HL-60/S4 treated with retinoic acid at 250 ng/mL for 4 days and 3 days (cell line): ENCODE measurements around the gene CCDC88A.
"Not testable (repeated sequence)": the region's sequence is repeated elsewhere in the genome, so short reads cannot be mapped to it uniquely, and the experiment has no call there.

Experiments used
- in situ Hi-C: fragments of 300-500 bp; cut with MboI; formaldehyde crosslinking; loops from 2 replicates; pipeline ENCODE4 v1.7.0; 2022; ENCODE audit warnings: low sequenced_read_pairs

Gene CCDC88A

GRCh38 chr2:55311444-55311870, 108.2 kb downstream of the CCDC88A start:
- in situ Hi-C loops: no loop called here

- in situ Hi-C loops: no loop called here
These were observed 110.2 kb downstream of the CCDC88A start for GRCh38 chr2:55309446-55309845.

- in situ Hi-C loops: no loop called here
These were observed 117.4 kb downstream of the CCDC88A start for GRCh38 chr2:55302241-55302640.

- in situ Hi-C loops: no loop called here
These were observed 118.4 kb downstream of the CCDC88A start for GRCh38 chr2:55301277-55301676.

- in situ Hi-C loops: no loop called here
These were observed 123.3 kb downstream of the CCDC88A start for GRCh38 chr2:55296393-55296792.

- in situ Hi-C loops: no loop called here
These were observed 136.6 kb downstream of the CCDC88A start for GRCh38 chr2:55283083-55283482.

- in situ Hi-C loops: no loop called here
These were observed 137.3 kb downstream of the CCDC88A start for GRCh38 chr2:55282110-55282917.

GRCh38 chr2:55280851-55281546, 138.7 kb downstream of the CCDC88A start:
- in situ Hi-C loops: not testable (repeated sequence)

GRCh38 chr2:55279859-55280424, 139.7 kb downstream of the CCDC88A start:
- in situ Hi-C loops: not testable (repeated sequence)

- in situ Hi-C loops: not testable (repeated sequence)
These were observed 140.3 kb downstream of the CCDC88A start for GRCh38 chr2:55279214-55279835.

- in situ Hi-C loops: no loop called here
These were observed 142.3 kb downstream of the CCDC88A start for GRCh38 chr2:55277310-55277709.

- in situ Hi-C loops: not testable (repeated sequence)
These were observed 145.3 kb downstream of the CCDC88A start for GRCh38 chr2:55274346-55274745.

- in situ Hi-C loops: no loop called here
These were observed 150.0 kb downstream of the CCDC88A start for GRCh38 chr2:55269645-55269990.

- in situ Hi-C loops: no loop called here
These were observed 150.6 kb downstream of the CCDC88A start, which contains the start of gene MTIF2 for GRCh38 chr2:55268907-55269644. MTIF2 (minus strand) TSS chr2:55269231; CDS start chr2:55263858, 5,373 bp downstream.

- in situ Hi-C loops: no loop called here
These were observed 151.3 kb downstream of the CCDC88A start for GRCh38 chr2:55268288-55268906.

GRCh38 chr2:55259586-55259985, 160.1 kb downstream of the CCDC88A start:
- in situ Hi-C loops: not testable (repeated sequence)

GRCh38 chr2:55252832-55253231, 166.8 kb downstream of the CCDC88A start:
- in situ Hi-C loops: no loop called here

- in situ Hi-C loops: no loop called here
These were observed 172.6 kb downstream of the CCDC88A start for GRCh38 chr2:55247025-55247424.

- in situ Hi-C loops: no loop called here
These were observed 174.2 kb downstream of the CCDC88A start for GRCh38 chr2:55245411-55245810.

- in situ Hi-C loops: no loop called here
These were observed 177.0 kb downstream of the CCDC88A start for GRCh38 chr2:55242617-55243016.
